ENCODE data around the gene GFPT2.

GRCh38 chr5:180251887-180252286 is 101.2 kb downstream of the GFPT2 start:
- TF ChIP-seq POLR2A (IDR thresholded peaks at IDR 0.05) (no peak), CTCF (IDR thresholded peaks at IDR 0.05) (no peak)

All from esophagus squamous epithelium (tissue), 4 donors.